ENCODE data around the gene EFS.

EFS gene

GRCh38 chr14:23358553-23359166 is 6.3 kb downstream of the EFS start:
- DNase-seq (ENCODE audit: low read depth) = no peak

GRCh38 chr14:23358042-23358441 is 6.9 kb downstream of the EFS start:
- no peak for DNase-seq (ENCODE audit: low read depth)

- no peak for DNase-seq (ENCODE audit: low read depth)
These were observed 7.7 kb downstream of the EFS start for GRCh38 chr14:23357261-23357660.

- no peak for DNase-seq (ENCODE audit: low read depth)
These were observed 8.3 kb downstream of the EFS start for GRCh38 chr14:23356662-23357061.

- no peak for DNase-seq (ENCODE audit: low read depth)
These were observed 9.0 kb downstream of the EFS start for GRCh38 chr14:23355871-23356435.

GRCh38 chr14:23354990-23355389 is 10.0 kb downstream of the EFS start:
- DNase-seq (ENCODE audit: low read depth) = no peak

GRCh38 chr14:23353433-23353780 is 11.6 kb downstream of the EFS start:
- DNase-seq (ENCODE audit: low read depth) = no peak

GRCh38 chr14:23352506-23353432 is 12.2 kb downstream of the EFS start, which contains the start of gene SLC22A17:
SLC22A17 (minus strand) TSS chr14:23352887.
- peak; percentile 28 for DNase-seq (ENCODE audit: low read depth)

GRCh38 chr14:23351681-23352505 is 13.1 kb downstream of the EFS start:
- no peak for DNase-seq (ENCODE audit: low read depth)

- no peak for DNase-seq (ENCODE audit: low read depth)
These were observed 15.7 kb downstream of the EFS start for GRCh38 chr14:23349156-23349845.

- DNase-seq (ENCODE audit: low read depth) = no peak
These were observed 16.7 kb downstream of the EFS start for GRCh38 chr14:23348297-23348655.

- DNase-seq (ENCODE audit: low read depth) = no peak
These were observed 17.3 kb downstream of the EFS start for GRCh38 chr14:23347406-23348296.

GRCh38 chr14:23346693-23347405 is 18.1 kb downstream of the EFS start:
- DNase-seq (ENCODE audit: low read depth) = no peak

GRCh38 chr14:23345987-23346692 is 18.8 kb downstream of the EFS start:
- DNase-seq (ENCODE audit: low read depth) = no peak

GRCh38 chr14:23344481-23344880 is 20.5 kb downstream of the EFS start:
- no peak for DNase-seq (ENCODE audit: low read depth)

GRCh38 chr14:23339506-23340268 is 25.3 kb downstream of the EFS start:
- DNase-seq (ENCODE audit: low read depth) = no peak

- no peak for DNase-seq (ENCODE audit: low read depth)
These were observed 29.3 kb downstream of the EFS start for GRCh38 chr14:23335623-23336022.

GRCh38 chr14:23327947-23328744 is 36.8 kb downstream of the EFS start:
- DNase-seq (ENCODE audit: low read depth) = peak; percentile 49
